Aorta (tissue), 4 donors: Measurements from ENCODE around the gene OR51Q1. TPM values are rescaled to one million over a fixed set of nuclear protein-coding genes. Genes with fewer than 3 reads are reported as not detected.

Experiments used
- polyA plus RNA-seq, 2 donors: library from polyadenylated mRNA; stranded (reverse); fragments of 200-250 nt; gene quantifications; one replicate each; pipeline ENCODE4 v1.2.3, GENCODE V29; 2013
- total RNA-seq, 2 donors: library from RNA; stranded (reverse); fragmentation: NEBNext Ultra II Directional; extraction: Animal tissue kit (Norgen Biotek cat#: 25700); gene quantifications; one replicate each; pipeline ENCODE4 v1.2.1, GENCODE V29; 2021
- donor health status: healthy with polysubstance abuse.
- donor health status: Bipolar disorder and iron deficiency.
- donor health status: DM: no; HTN: no; CAD: no.
- donor health status: DM: yes; HTN: yes; CAD: no.

Gene OR51Q1
- total and polyA plus RNA-seq, 4 donors: 1.4 TPM; not detected in 3

Other genes with a start within 250 kb of the OR51Q1 start
- gene OR51V1, start 221.4 kb upstream of the OR51Q1 start, total RNA-seq: not detected
- not detected for gene OR51V1, start 221.4 kb upstream of the OR51Q1 start, polyA plus RNA-seq
- gene HBB, start 195.0 kb upstream of the OR51Q1 start, total RNA-seq: 1,000 to 10,000 TPM in 1 of 2 donors, 100 to 1,000 TPM in 1; 649 to 2,087 TPM
- 10 to 100 TPM; 12.6 to 26.3 TPM for gene HBB, start 195.0 kb upstream of the OR51Q1 start, polyA plus RNA-seq
- 1 to 10 TPM in 1 of 2 donors, not detected in 1; 8.4 TPM for gene HBD, start 187.6 kb upstream of the OR51Q1 start, total RNA-seq
- not detected for gene HBD, start 187.6 kb upstream of the OR51Q1 start, polyA plus RNA-seq
- not detected for gene HBG1, start 172.3 kb upstream of the OR51Q1 start, total RNA-seq
- not detected for gene HBG1, start 172.3 kb upstream of the OR51Q1 start, polyA plus RNA-seq
- under 1 TPM in 1 of 2 donors, not detected in 1; 0.78 TPM for gene HBG2, start 167.3 kb upstream of the OR51Q1 start, total RNA-seq
- under 1 TPM in 1 of 2 donors, not detected in 1; 0.23 TPM for gene HBG2, start 167.3 kb upstream of the OR51Q1 start, polyA plus RNA-seq
- not detected for gene HBE1, start 152.2 kb upstream of the OR51Q1 start, total RNA-seq
- gene HBE1, start 152.2 kb upstream of the OR51Q1 start, polyA plus RNA-seq: not detected
- gene OR51B4, start 120.2 kb upstream of the OR51Q1 start, total RNA-seq: not detected
- not detected for gene OR51B4, start 120.2 kb upstream of the OR51Q1 start, polyA plus RNA-seq
- gene OR51B2, start 97.8 kb upstream of the OR51Q1 start, total RNA-seq: not detected
- gene OR51B2, start 97.8 kb upstream of the OR51Q1 start, polyA plus RNA-seq: not detected
- gene OR51B5, start 78.6 kb upstream of the OR51Q1 start, total RNA-seq: 1 to 10 TPM in 1 of 2 donors, under 1 TPM in 1; 0.71 to 1.2 TPM
- not detected for gene OR51B5, start 78.6 kb upstream of the OR51Q1 start, polyA plus RNA-seq
- not detected for gene OR51B6, start 70.6 kb upstream of the OR51Q1 start, total RNA-seq
- not detected for gene OR51B6, start 70.6 kb upstream of the OR51Q1 start, polyA plus RNA-seq
- not detected for gene OR51M1, start 38.3 kb upstream of the OR51Q1 start, total RNA-seq
- gene OR51M1, start 38.3 kb upstream of the OR51Q1 start, polyA plus RNA-seq: not detected
- gene OR51I1, start 19.4 kb downstream of the OR51Q1 start, total RNA-seq: under 1 TPM; 0.42 to 0.49 TPM
- gene OR51I1, start 19.4 kb downstream of the OR51Q1 start, polyA plus RNA-seq: not detected
- gene OR51I2, start 27.2 kb downstream of the OR51Q1 start, total RNA-seq: not detected
- not detected for gene OR51I2, start 27.2 kb downstream of the OR51Q1 start, polyA plus RNA-seq
- gene OR52D1, start 66.6 kb downstream of the OR51Q1 start, total RNA-seq: not detected
- gene OR52D1, start 66.6 kb downstream of the OR51Q1 start, polyA plus RNA-seq: not detected
- gene UBQLN3, start 87.8 kb downstream of the OR51Q1 start, total RNA-seq: under 1 TPM; 0.71 to 0.99 TPM
- not detected for gene UBQLN3, start 87.8 kb downstream of the OR51Q1 start, polyA plus RNA-seq
- gene UBQLNL, start 94.6 kb downstream of the OR51Q1 start, total RNA-seq: 1 to 10 TPM in 1 of 2 donors, under 1 TPM in 1; 0.88 to 1.3 TPM
- gene UBQLNL, start 94.6 kb downstream of the OR51Q1 start, polyA plus RNA-seq: 1 to 10 TPM in 1 of 2 donors, not detected in 1; 1.6 TPM
- under 1 TPM; 0.78 to 0.96 TPM for gene OR52H1, start 126.4 kb downstream of the OR51Q1 start, total RNA-seq
- not detected for gene OR52H1, start 126.4 kb downstream of the OR51Q1 start, polyA plus RNA-seq
- not detected for gene OR52B6, start 158.8 kb downstream of the OR51Q1 start, total RNA-seq
- not detected for gene OR52B6, start 158.8 kb downstream of the OR51Q1 start, polyA plus RNA-seq
- 1 to 10 TPM; 2.1 to 5.1 TPM for gene TRIM6, start 174.5 kb downstream of the OR51Q1 start, total RNA-seq
- 1 to 10 TPM; 3.6 to 6.3 TPM for gene TRIM6, start 174.5 kb downstream of the OR51Q1 start, polyA plus RNA-seq
- gene TRIM34, start 202.9 kb downstream of the OR51Q1 start, total RNA-seq: 1 to 10 TPM; 5.6 to 9.2 TPM
- gene TRIM34, start 202.9 kb downstream of the OR51Q1 start, polyA plus RNA-seq: 1 to 10 TPM; 5.1 to 5.8 TPM